Mesenchymal stem cell (in vitro differentiated cells and primary cell): ENCODE measurements around the gene TMEM117.

Experiments
- DNase-seq: peaks from one replicate; pipeline ENCODE4 v3.0.0-alpha.2; 2013
- H2AFZ ChIP-seq: one replicate; pipeline ENCODE4 v1.6.1; 2013; ENCODE audit warnings: low read depth, mild to moderate bottlenecking, control low read depth, inconsistent platforms, low read length, moderate library complexity
- H2AK5ac ChIP-seq: 2 replicates; pipeline ENCODE4 v1.6.1; 2013; ENCODE audit warnings: low read length, moderate library complexity, mild to moderate bottlenecking, inconsistent platforms; ENCODE audit not compliant: severe bottlenecking
- H2BK120ac ChIP-seq: one replicate; pipeline ENCODE4 v1.6.1; 2013; ENCODE audit warnings: low read depth, mild to moderate bottlenecking, inconsistent platforms, low read length, moderate library complexity
- H2BK12ac ChIP-seq, 2 experiments: one replicate each; pipeline ENCODE4 v1.6.1; 2013; ENCODE audit warnings: inconsistent platforms in 2 of 2, low read length in 2 of 2, mild to moderate bottlenecking in 2 of 2, moderate library complexity in 2 of 2, control low read depth in 1 of 2
- H2BK15ac ChIP-seq: one replicate; pipeline ENCODE4 v1.6.1; 2013; ENCODE audit warnings: mild to moderate bottlenecking, low read depth, inconsistent platforms; ENCODE audit not compliant: poor library complexity, severe bottlenecking
- H2BK5ac ChIP-seq: 2 replicates; pipeline ENCODE4 v1.6.1; 2013; ENCODE audit warnings: low read depth, mild to moderate bottlenecking, low read length, control low read depth, inconsistent platforms; ENCODE audit not compliant: poor library complexity, severe bottlenecking
- H3K14ac ChIP-seq, 2 experiments: one replicate each; pipeline ENCODE4 v1.6.1; 2013; ENCODE audit warnings: inconsistent platforms in 2 of 2, low read length in 2 of 2, control low read depth in 1 of 2, mild to moderate bottlenecking in 1 of 2, moderate library complexity in 1 of 2
- H3K18ac ChIP-seq, 2 experiments: one replicate each; pipeline ENCODE4 v1.6.1; 2013; ENCODE audit warnings: inconsistent platforms in 2 of 2, low read length in 2 of 2, control low read depth in 1 of 2, low read depth in 1 of 2, mild to moderate bottlenecking in 1 of 2
- H3K23ac ChIP-seq, 2 experiments: one replicate each; pipeline ENCODE4 v1.6.1; 2013; ENCODE audit warnings: inconsistent platforms in 2 of 2, low read length in 2 of 2, mild to moderate bottlenecking in 2 of 2, moderate library complexity in 2 of 2, control low read depth in 1 of 2
- H3K27ac ChIP-seq: 2 replicates; pipeline ENCODE4 v1.5.1; 2013; ENCODE audit warnings: mild to moderate bottlenecking, moderate library complexity, low read length, control low read depth, inconsistent platforms; ENCODE audit not compliant: poor library complexity, severe bottlenecking
- H3K27me3 ChIP-seq, 2 experiments: 2 replicates each; pipeline versions ENCODE4 v1.6.1 to v1.7.0; 2013; ENCODE audit warnings: low read length in 2 of 2, mild to moderate bottlenecking in 2 of 2, moderate library complexity in 2 of 2, control low read depth in 1 of 2, inconsistent platforms in 1 of 2; ENCODE audit not compliant: control insufficient read depth in 1 of 2, insufficient read depth in 1 of 2
- H3K36me3 ChIP-seq, 2 experiments: 2 replicates each; pipeline versions ENCODE4 v1.6.1 to v1.7.0; 2013; ENCODE audit warnings: low read length in 2 of 2, control low read depth in 1 of 2, inconsistent platforms in 1 of 2, low read depth in 1 of 2, mild to moderate bottlenecking in 1 of 2; ENCODE audit not compliant: insufficient read depth in 2 of 2, control insufficient read depth in 1 of 2
- H3K4ac ChIP-seq, 2 experiments: one replicate each; pipeline ENCODE4 v1.6.1; 2013; ENCODE audit warnings: inconsistent platforms in 2 of 2, low read length in 2 of 2, mild to moderate bottlenecking in 2 of 2, moderate library complexity in 2 of 2, control low read depth in 1 of 2, low read depth in 1 of 2
- H3K4me1 ChIP-seq: 2 replicates; pipeline ENCODE4 v1.6.1; 2013; ENCODE audit warnings: low read depth, low read length, control low read depth; ENCODE audit not compliant: control insufficient read depth, insufficient read depth
- H3K4me2 ChIP-seq: 2 replicates; pipeline ENCODE4 v1.6.1; 2013; ENCODE audit warnings: low read length, mild to moderate bottlenecking, inconsistent platforms; ENCODE audit not compliant: poor library complexity, severe bottlenecking
- H3K4me3 ChIP-seq, 2 experiments: 2 replicates each; pipeline versions ENCODE4 v1.5.1 to v1.7.0; 2013; ENCODE audit warnings: low read length in 2 of 2, mild to moderate bottlenecking in 2 of 2, control low read depth in 1 of 2, low read depth in 1 of 2; ENCODE audit not compliant: insufficient read depth in 1 of 2
- H3K79me1 ChIP-seq: replicated peaks from 2 replicates; pipeline ENCODE4 v1.6.1; 2013; ENCODE audit warnings: mild to moderate bottlenecking, control low read depth, low read length, inconsistent platforms; ENCODE audit not compliant: poor library complexity, severe bottlenecking
- H3K9ac ChIP-seq: 2 replicates; pipeline ENCODE4 v1.7.0; 2013; ENCODE audit warnings: mild to moderate bottlenecking, low read length, moderate library complexity
- H3K9me3 ChIP-seq: 2 replicates; pipeline ENCODE4 v1.7.0; 2013; ENCODE audit warnings: mild to moderate bottlenecking, low read length; ENCODE audit not compliant: control insufficient read depth
- H4K8ac ChIP-seq: one replicate; pipeline ENCODE4 v1.6.1; 2013; ENCODE audit warnings: inconsistent platforms, mild to moderate bottlenecking, low read length, moderate library complexity
- H4K91ac ChIP-seq: one replicate; pipeline ENCODE4 v1.6.1; 2013; ENCODE audit warnings: mild to moderate bottlenecking, low read length, inconsistent platforms
- WGBS: methylation state at CpG from one replicate; pipeline ENCODE4 v1.1.7; 2013; ENCODE audit warnings: mixed read lengths; 5-methylcytosine and 5-hydroxymethylcytosine counted together

Gene TMEM117

GRCh38 chr12:44389038-44389437 lies 553.2 kb downstream of the TMEM117 start:
- Histone ChIP-seq H4K8ac (no peak overlapping the region), H3K9me3 (no peaks in the 10 kb centered on the region), H3K23ac (no peak overlapping the region), H2AK5ac (no peak overlapping the region), H3K18ac (no peak overlapping the region), H3K9ac (no peak overlapping the region), H4K91ac (no peak overlapping the region), H3K27ac (no peak overlapping the region), H3K79me1 (no peaks in the 10 kb centered on the region), H3K36me3 (no peaks in the 10 kb centered on the region), H3K14ac (no peak overlapping the region), H3K4me3 (no peak overlapping the region), H2BK12ac (no peak overlapping the region), H2BK120ac (no peak overlapping the region), H2BK15ac (no peak overlapping the region), H3K4me1 (no peaks in the 10 kb centered on the region), H3K4me2 (no peak overlapping the region), H2BK5ac (no peak overlapping the region), H2AFZ (no peak overlapping the region), H3K27me3 (no peaks in the 10 kb centered on the region), H3K4ac (no peak overlapping the region)
- DNase-seq: no peak
- WGBS: 100% methylated on average over 1 of the region's 2 CpGs

- H3K27ac ChIP-seq: no peak overlapping the region
- no peak overlapping the region for H3K4me3 ChIP-seq
- H3K9ac ChIP-seq: no peak overlapping the region
- no peaks in the 10 kb centered on the region for H3K36me3 ChIP-seq
- no peak overlapping the region for H2BK12ac ChIP-seq
- no peak for DNase-seq
- H3K18ac ChIP-seq: no peak overlapping the region
- H2BK15ac ChIP-seq: no peak overlapping the region
- no peak overlapping the region for H2BK5ac ChIP-seq
- H4K8ac ChIP-seq: no peak overlapping the region
- no peaks in the 10 kb centered on the region for H3K4me1 ChIP-seq
- H3K23ac ChIP-seq: no peak overlapping the region
- no peaks in the 10 kb centered on the region for H3K79me1 ChIP-seq
- H4K91ac ChIP-seq: no peak overlapping the region
- H3K27me3 ChIP-seq: no peaks in the 10 kb centered on the region
- no peaks in the 10 kb centered on the region for H3K9me3 ChIP-seq
- H2AK5ac ChIP-seq: no peak overlapping the region
- H3K14ac ChIP-seq: no peak overlapping the region
- no peak overlapping the region for H2BK120ac ChIP-seq
- WGBS: no CpG with 5 or more reads among the region's 1 CpG
- no peak overlapping the region for H2AFZ ChIP-seq
- no peak overlapping the region for H3K4ac ChIP-seq
- H3K4me2 ChIP-seq: no peak overlapping the region
These were observed 554.0 kb downstream of the TMEM117 start for GRCh38 chr12:44389896-44390295.

- Histone ChIP-seq H3K79me1 (no peaks in the 10 kb centered on the region), H2BK5ac (no peak overlapping the region), H4K91ac (no peak overlapping the region), H3K9me3 (no peaks in the 10 kb centered on the region), H3K4me3 (no peak overlapping the region), H3K18ac (no peak overlapping the region), H4K8ac (no peak overlapping the region), H3K4me2 (no peak overlapping the region), H2BK15ac (no peak overlapping the region), H3K27ac (no peak overlapping the region), H3K4me1 (no peaks in the 10 kb centered on the region), H2BK12ac (no peak overlapping the region), H2AFZ (no peak overlapping the region), H3K23ac (no peak overlapping the region), H2BK120ac (no peak overlapping the region), H3K36me3 (no peaks in the 10 kb centered on the region), H3K27me3 (no peaks in the 10 kb centered on the region), H3K9ac (no peak overlapping the region), H2AK5ac (no peak overlapping the region), H3K14ac (no peak overlapping the region), H3K4ac (no peak overlapping the region)
- no peak for DNase-seq
- 94% methylated on average over 2 of the region's 3 CpGs for WGBS
These were observed 561.8 kb downstream of the TMEM117 start for GRCh38 chr12:44397631-44398030.

DNA sequence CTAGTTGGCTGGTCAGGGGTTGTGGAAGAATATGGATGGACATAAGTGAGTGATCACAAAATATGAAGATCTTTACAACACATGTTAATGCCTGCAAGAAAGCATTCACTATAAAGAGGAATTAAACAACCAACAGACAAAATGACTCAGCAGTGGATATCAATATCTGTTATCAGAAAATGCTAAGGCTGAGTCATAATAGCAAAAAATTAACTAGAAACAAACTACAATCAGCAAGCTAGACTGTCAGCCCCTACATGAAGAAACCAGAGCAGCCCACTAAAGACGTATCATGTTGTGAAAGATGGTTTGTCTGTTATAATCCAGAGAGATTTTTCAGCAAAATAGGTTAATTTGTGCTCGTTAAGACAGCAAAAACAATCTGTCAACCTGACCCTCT lies 567.3 kb downstream of the TMEM117 start:
- H3K27ac ChIP-seq: no peak overlapping the region
- H2AFZ ChIP-seq: no peak overlapping the region
- H3K23ac ChIP-seq: no peak overlapping the region
- no peak overlapping the region for H2AK5ac ChIP-seq
- no peaks in the 10 kb centered on the region for H3K9me3 ChIP-seq
- DNase-seq: no peak
- H3K14ac ChIP-seq: no peak overlapping the region
- no peak overlapping the region for H4K91ac ChIP-seq
- H3K4me3 ChIP-seq: no peak overlapping the region
- H3K4ac ChIP-seq: no peak overlapping the region
- no peaks in the 10 kb centered on the region for H3K79me1 ChIP-seq
- no peak overlapping the region for H4K8ac ChIP-seq
- H3K36me3 ChIP-seq: no peaks in the 10 kb centered on the region
- no peak overlapping the region for H3K18ac ChIP-seq
- no peak overlapping the region for H2BK5ac ChIP-seq
- WGBS: 100% methylated on average over 1 of the region's 2 CpGs
- H2BK120ac ChIP-seq: no peak overlapping the region
- no peak overlapping the region for H3K9ac ChIP-seq
- no peak overlapping the region for H3K4me2 ChIP-seq
- no peaks in the 10 kb centered on the region for H3K27me3 ChIP-seq
- H2BK12ac ChIP-seq: no peak overlapping the region
- H3K4me1 ChIP-seq: no peaks in the 10 kb centered on the region
- H2BK15ac ChIP-seq: no peak overlapping the region
